H1 (cell line): Measurements from ENCODE around the gene TAX1BP3. TPM values are rescaled to one million over a fixed set of nuclear protein-coding genes. Genes with fewer than 3 reads are reported as not detected.

Experiments used
- JUN ChIP-seq: IDR thresholded peaks from 2 replicates; pipeline ENCODE4 v1.6.1; 2011; ENCODE audit warnings: low read depth, mild to moderate bottlenecking, improper control_type of control experiment, low read length
- JUND ChIP-seq: IDR thresholded peaks from 2 replicates; pipeline ENCODE4 v1.6.1; 2011; ENCODE audit warnings: mild to moderate bottlenecking, improper control_type of control experiment, low read length
- POLR2A ChIP-seq, 2 experiments: IDR thresholded peaks; 1 replicate in 1 of 2; 2 replicates in 1 of 2; pipeline ENCODE4 v1.6.1; 2011; ENCODE audit warnings: low read depth in 2 of 2, low read length in 2 of 2, mild to moderate bottlenecking in 2 of 2; ENCODE audit errors: control extremely low read depth in 1 of 2
- TAF7 ChIP-seq: optimal IDR thresholded peaks from 2 replicates; pipeline ENCODE3; 2011; ENCODE audit warnings: low read depth, mild to moderate bottlenecking, inconsistent platforms, low read length, moderate library complexity, borderline replicate concordance
- polyA plus RNA-seq, 7 experiments: library from polyadenylated mRNA; depleted of rRNA in 3 of 7; stranded (reverse) in 5 of 7; unstranded in 2 of 7; fragments of >200 nt in 5 of 7; fragments of 200-250 nt in 2 of 7; gene quantifications; 1 replicate in 5 of 7; 2 replicates in 1 of 7; 4 replicates in 1 of 7; pipeline versions ENCODE4 v1.2.1 to v1.2.3, GENCODE V29; 2011 to 2013; ENCODE audit warnings: missing spikeins in 2 of 7, mixed read lengths in 2 of 7
- total RNA-seq: library from RNA; stranded (reverse); fragmentation: NEBNext Ultra II Directional; extraction: Animal tissue kit (Norgen Biotek cat#: 25700); gene quantifications from 2 replicates; pipeline ENCODE4 v1.2.1, GENCODE V29; 2021

The TAX1BP3 gene
- total and polyA plus RNA-seq, 2 of the 8 experiments (the other 6 are each of a cell fraction or from before 2014, with no cell fraction given): 65.3 to 81.8 TPM

DNA sequence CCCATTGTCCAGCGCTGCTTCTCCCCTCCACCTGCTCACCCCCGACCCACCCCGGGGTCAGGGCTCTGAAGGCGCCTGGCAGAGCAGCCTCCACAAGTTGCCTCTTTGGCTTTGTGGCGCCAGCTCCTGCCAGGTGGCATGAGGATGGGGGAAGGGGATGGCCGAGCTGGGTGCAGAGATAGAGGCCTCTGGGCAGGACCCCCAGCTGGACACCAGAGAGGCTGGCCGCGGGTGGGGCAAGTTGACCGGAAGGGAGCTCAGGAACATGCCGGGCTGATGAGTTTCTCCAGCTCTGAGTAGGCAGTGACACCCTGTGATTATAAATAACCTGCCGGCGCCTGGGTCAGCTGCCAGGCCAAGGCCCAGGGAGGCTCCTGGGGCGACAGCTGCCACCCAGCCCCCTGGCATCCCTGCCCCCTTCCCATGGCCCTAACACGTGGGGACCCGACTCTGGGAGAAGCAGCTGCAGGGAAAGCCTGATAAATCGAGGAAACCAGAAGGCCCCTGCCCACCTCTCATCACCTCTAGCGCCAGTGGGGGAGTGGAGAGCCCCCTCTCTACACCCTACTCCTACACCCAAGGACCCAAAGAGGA lies 26.8 kb upstream of the TAX1BP3 start (continued):
- TF ChIP-seq POLR2A (IDR thresholded peaks at IDR 0.05; ENCODE audit: control extremely low read depth in 1 of 2, low read depth in 2 of 2, low read length in 2 of 2) (no peak), JUND (no peak), JUN (no peak), TAF7 (no peak)
- TF ChIP-seq, all 59 proteins: peak for 0
